Measurements from ENCODE around the gene FPR3. TPM values are rescaled to one million over a fixed set of nuclear protein-coding genes. Genes with fewer than 3 reads are reported as not detected.
"Not testable (repeated sequence)": the region's sequence is repeated elsewhere in the genome, so short reads cannot be mapped to it uniquely, and the experiment has no call there.

FPR3 gene
- total RNA-seq, 1 experiment from 2014 or later: not detected

DNA sequence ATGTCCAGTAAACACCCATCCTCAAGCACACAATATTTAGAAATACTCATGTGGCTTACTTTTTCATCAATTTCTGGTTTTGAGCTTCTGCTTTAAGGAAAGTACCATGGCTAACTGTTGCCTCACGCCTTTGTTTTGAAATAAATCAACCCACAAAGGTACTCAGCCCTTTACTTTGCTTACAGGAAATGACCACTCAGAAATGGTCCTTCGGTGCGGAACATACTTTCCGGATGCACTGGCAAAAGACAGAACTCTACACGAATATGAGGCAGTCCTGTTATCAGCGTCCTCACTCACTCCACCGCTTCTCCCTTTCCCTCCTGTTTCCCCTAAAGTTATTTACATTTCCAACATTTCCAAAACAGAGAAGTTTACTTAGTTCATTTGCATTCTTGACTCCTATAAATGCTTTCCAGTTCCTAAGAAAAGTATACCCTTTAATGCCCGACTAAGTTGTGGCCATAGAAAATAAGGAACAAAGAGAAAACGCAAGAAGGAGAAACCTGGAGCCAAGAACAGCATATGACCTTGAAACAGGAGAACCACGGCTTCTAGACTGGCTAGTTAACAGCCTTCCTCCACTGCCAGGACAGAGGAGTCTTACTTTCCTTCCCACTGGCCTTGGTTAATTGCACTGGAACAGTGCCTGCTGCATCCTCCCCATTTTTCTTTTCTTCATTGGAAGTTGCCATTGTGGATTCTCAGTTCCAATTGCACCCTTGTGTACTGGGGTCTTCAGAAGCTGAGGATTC lies 23.4 kb upstream of the FPR3 start:
- no peaks in the 10 kb centered on the region; the same call in 1 of the 2 replicates for H3K27me3 ChIP-seq (replicated peaks; ENCODE audit: control insufficient read depth, insufficient read depth, low read length)
- Mint-ChIP-seq H3K9me3 (ENCODE audit: unreplicated experiment) (peaks cover 16% of the 10 kb centered on the region), H3K4me3 (ENCODE audit: unreplicated experiment) (no peak overlapping the region), H3K4me1 (ENCODE audit: low read depth, unreplicated experiment) (no peaks in the 10 kb centered on the region), H3K27ac (ENCODE audit: unreplicated experiment) (no peak overlapping the region), H3K27me3 (ENCODE audit: insufficient read depth, unreplicated experiment) (peaks cover 3% of the 10 kb centered on the region), H3K36me3 (ENCODE audit: insufficient read depth, unreplicated experiment) (no peaks in the 10 kb centered on the region)
- no TSS peak for BruUV-seq (replicated peaks)
- H3K4me3 ChIP-seq (ENCODE audit: low read depth, low read length): no peak overlapping the region
- ChIA-PET POLR2A (no interaction called here), CTCF (no interaction called here)
- TF ChIP-seq, protein P1, sequence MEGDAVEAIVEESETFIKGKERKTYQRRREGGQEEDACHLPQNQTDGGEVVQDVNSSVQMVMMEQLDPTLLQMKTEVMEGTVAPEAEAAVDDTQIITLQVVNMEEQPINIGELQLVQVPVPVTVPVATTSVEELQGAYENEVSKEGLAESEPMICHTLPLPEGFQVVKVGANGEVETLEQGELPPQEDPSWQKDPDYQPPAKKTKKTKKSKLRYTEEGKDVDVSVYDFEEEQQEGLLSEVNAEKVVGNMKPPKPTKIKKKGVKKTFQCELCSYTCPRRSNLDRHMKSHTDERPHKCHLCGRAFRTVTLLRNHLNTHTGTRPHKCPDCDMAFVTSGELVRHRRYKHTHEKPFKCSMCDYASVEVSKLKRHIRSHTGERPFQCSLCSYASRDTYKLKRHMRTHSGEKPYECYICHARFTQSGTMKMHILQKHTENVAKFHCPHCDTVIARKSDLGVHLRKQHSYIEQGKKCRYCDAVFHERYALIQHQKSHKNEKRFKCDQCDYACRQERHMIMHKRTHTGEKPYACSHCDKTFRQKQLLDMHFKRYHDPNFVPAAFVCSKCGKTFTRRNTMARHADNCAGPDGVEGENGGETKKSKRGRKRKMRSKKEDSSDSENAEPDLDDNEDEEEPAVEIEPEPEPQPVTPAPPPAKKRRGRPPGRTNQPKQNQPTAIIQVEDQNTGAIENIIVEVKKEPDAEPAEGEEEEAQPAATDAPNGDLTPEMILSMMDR (IDR thresholded peaks at IDR 0.05; ENCODE audit: insufficient read depth in 1 of 2, low read depth in 1 of 2, low read length in 1 of 2, severe bottlenecking in 1 of 2, unreplicated experiment in 1 of 2): no peak
- no peaks in the 10 kb centered on the region for H3K4me1 ChIP-seq
- DNase-seq: no peak
- H3K9me3 ChIP-seq: peaks cover 3% of the 10 kb centered on the region; the same call in 1 of the 2 replicates
- no peaks in the 10 kb centered on the region for H3K36me3 ChIP-seq (ENCODE audit: control insufficient read depth, insufficient read depth, low read length)
- intact Hi-C loops (cut with micrococcal nuclease; ENCODE audit: unreplicated experiment): no loop called here

DNA sequence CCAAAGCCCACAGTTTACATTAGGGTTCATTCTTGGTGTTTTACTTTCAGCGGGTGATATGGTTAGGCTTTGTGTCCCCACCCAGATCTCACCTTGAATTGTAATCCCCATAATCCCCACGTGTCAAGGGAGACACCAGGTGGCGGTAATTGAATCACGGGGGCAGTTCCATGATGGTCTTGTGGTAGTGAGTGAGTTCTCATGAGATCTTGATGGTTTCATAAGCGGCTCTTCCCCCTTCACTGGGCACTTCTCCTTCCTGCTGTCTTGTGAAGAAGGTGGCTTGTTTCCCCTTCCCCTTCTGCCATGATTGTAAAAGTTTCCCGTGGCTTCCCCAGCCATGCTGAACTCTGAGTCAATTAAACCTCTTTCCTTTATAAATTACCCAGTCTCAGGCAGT lies 22.0 kb upstream of the FPR3 start:
- ChIA-PET CTCF (no interaction called here), POLR2A (no interaction called here)
- H3K4me1 Mint-ChIP-seq (ENCODE audit: low read depth, unreplicated experiment): no peaks in the 10 kb centered on the region
- Histone ChIP-seq H3K36me3 (ENCODE audit: control insufficient read depth, insufficient read depth, low read length) (no peaks in the 10 kb centered on the region), H3K4me3 (ENCODE audit: low read depth, low read length) (no peak overlapping the region), H3K4me1 (no peaks in the 10 kb centered on the region), H3K9me3 (peaks cover 3% of the 10 kb centered on the region; the same call in 1 of the 2 replicates), H3K27me3 (replicated peaks; ENCODE audit: control insufficient read depth, insufficient read depth, low read length) (no peaks in the 10 kb centered on the region)
- intact Hi-C loops (cut with micrococcal nuclease; ENCODE audit: unreplicated experiment): no loop called here
- peaks cover 16% of the 10 kb centered on the region for H3K9me3 Mint-ChIP-seq (ENCODE audit: unreplicated experiment)
- no peaks in the 10 kb centered on the region for H3K36me3 Mint-ChIP-seq (ENCODE audit: insufficient read depth, unreplicated experiment)
- no peak overlapping the region for H3K27ac Mint-ChIP-seq (ENCODE audit: unreplicated experiment)
- no TSS peak for BruUV-seq (replicated peaks)
- TF ChIP-seq, protein P1 (IDR thresholded peaks at IDR 0.05; ENCODE audit: insufficient read depth in 1 of 2, low read depth in 1 of 2, low read length in 1 of 2, severe bottlenecking in 1 of 2, unreplicated experiment in 1 of 2): no peak
- peaks cover 3% of the 10 kb centered on the region for H3K27me3 Mint-ChIP-seq (ENCODE audit: insufficient read depth, unreplicated experiment)
- no peak for DNase-seq
- H3K4me3 Mint-ChIP-seq (ENCODE audit: unreplicated experiment): no peak overlapping the region

DNA sequence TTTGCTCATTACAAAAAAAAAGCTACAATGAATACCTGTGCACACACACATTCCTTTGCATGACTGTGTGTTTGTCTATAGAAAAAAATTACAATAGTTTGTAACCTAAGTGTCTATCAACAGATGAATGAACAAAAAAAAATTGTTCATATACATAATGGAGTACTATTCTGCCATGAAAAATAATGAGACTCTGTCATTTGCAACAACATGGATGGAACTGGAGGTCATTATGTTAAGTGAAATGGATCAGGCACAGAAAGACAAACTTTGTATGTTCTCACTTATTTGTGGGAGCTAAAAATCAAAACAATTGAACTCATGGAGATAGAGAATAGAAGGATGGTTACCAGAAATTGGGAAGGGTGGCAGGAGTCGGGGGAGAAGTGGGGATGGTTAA lies 18.4 kb upstream of the FPR3 start:
- intact Hi-C loops (cut with micrococcal nuclease; ENCODE audit: unreplicated experiment); CTCF ChIA-PET; H3K27me3 Mint-ChIP-seq (ENCODE audit: insufficient read depth, unreplicated experiment); H3K27me3 ChIP-seq (replicated peaks; ENCODE audit: control insufficient read depth, insufficient read depth, low read length); POLR2A ChIA-PET; H3K36me3 ChIP-seq (ENCODE audit: control insufficient read depth, insufficient read depth, low read length); H3K4me1 ChIP-seq; H3K4me1 Mint-ChIP-seq (ENCODE audit: low read depth, unreplicated experiment); H3K4me3 ChIP-seq (ENCODE audit: low read depth, low read length); DNase-seq; H3K4me3 Mint-ChIP-seq (ENCODE audit: unreplicated experiment); H3K9me3 ChIP-seq; H3K27ac Mint-ChIP-seq (ENCODE audit: unreplicated experiment); BruUV-seq (replicated peaks); H3K36me3 Mint-ChIP-seq (ENCODE audit: insufficient read depth, unreplicated experiment): not testable (repeated sequence)
- H3K9me3 Mint-ChIP-seq (ENCODE audit: unreplicated experiment): peaks cover 16% of the 10 kb centered on the region
